H1 (cell line): ENCODE measurements around the gene NEFH. TPM values are rescaled to one million over a fixed set of nuclear protein-coding genes. Genes with fewer than 3 reads are reported as not detected.

Experiments
- CTCF ChIA-PET: fragments of 300-600 bp; sonication (Branson Sonifier 250); formaldehyde crosslinking; loops from one replicate; lab custom pipeline; 2021; ENCODE audit not compliant: partially characterized antibody; lab: Charles Lee
- POLR2A ChIA-PET: fragments of 300-600 bp; sonication (Branson Sonifier 250); formaldehyde crosslinking; loops from one replicate; lab custom pipeline; 2021; ENCODE audit warnings: inconsistent platforms; ENCODE audit not compliant: partially characterized antibody; lab: Charles Lee
- DNase-seq, 2 experiments: peaks; one replicate each; pipeline versions ENCODE4 v3.0.0 to v3.0.0-alpha.2; 2010 to 2022; ENCODE audit warnings: low spot score in 2 of 2, low read depth in 1 of 2, mixed read lengths in 1 of 2
- FAIRE-seq: peaks from 2 replicates; lab custom pipeline; 2011; peaks lifted over from hg19 to GRCh38; lab: Jason Lieb, UNC
- H2AFZ ChIP-seq: 2 replicates; pipeline ENCODE4 v1.8.1; 2012; ENCODE audit warnings: low read length, inconsistent platforms
- H2AK5ac ChIP-seq: 2 replicates; pipeline ENCODE4 v1.6.1; 2013; ENCODE audit warnings: low read depth, low read length
- H2BK120ac ChIP-seq: replicated peaks from 2 replicates; pipeline ENCODE3; 2013; ENCODE audit warnings: low read depth, low read length, inconsistent platforms
- H2BK12ac ChIP-seq: 2 replicates; pipeline ENCODE4 v1.6.1; 2013; ENCODE audit warnings: low read depth, low read length
- H2BK15ac ChIP-seq: 2 replicates; pipeline ENCODE4 v1.6.1; 2013; ENCODE audit warnings: low read length
- H2BK20ac ChIP-seq: 2 replicates; pipeline ENCODE4 v1.6.1; 2013; ENCODE audit warnings: low read length
- H2BK5ac ChIP-seq: 2 replicates; pipeline ENCODE4 v1.6.1; 2013; ENCODE audit warnings: low read depth, low read length
- H3K14ac ChIP-seq: 2 replicates; pipeline ENCODE4 v1.6.1; 2013; ENCODE audit warnings: inconsistent platforms; ENCODE audit not compliant: insufficient read length
- H3K18ac ChIP-seq: 2 replicates; pipeline ENCODE4 v1.6.1; 2013; ENCODE audit warnings: low read length; ENCODE audit errors: extremely low read depth
- H3K23ac ChIP-seq: 2 replicates; pipeline ENCODE4 v1.6.1; 2013; ENCODE audit warnings: inconsistent platforms; ENCODE audit not compliant: insufficient read length
- H3K23me2 ChIP-seq: 2 replicates; pipeline ENCODE4 v1.6.1; 2013; ENCODE audit warnings: low read depth, low read length
- H3K27ac ChIP-seq: 2 replicates; pipeline ENCODE4 v1.6.1; 2011; ENCODE audit warnings: low read depth, low read length, inconsistent platforms
- H3K27me3 ChIP-seq, 4 experiments: replicated peaks in 1 of 4; 1 replicate in 1 of 4; 2 replicates in 3 of 4; pipeline versions ENCODE4 v1.6.1 to v1.8.1; 2011 to 2013; ENCODE audit warnings: low read length in 3 of 4, mild to moderate bottlenecking in 3 of 4, inconsistent platforms in 2 of 4, mixed read lengths in 2 of 4, moderate library complexity in 1 of 4; ENCODE audit not compliant: control insufficient read depth in 3 of 4, insufficient read depth in 3 of 4; ENCODE audit errors: extremely low read depth in 1 of 4
- H3K36me3 ChIP-seq, 4 experiments: 2 replicates each; pipeline versions ENCODE4 v1.6.1 to v1.8.1; 2011 to 2013; ENCODE audit warnings: mild to moderate bottlenecking in 4 of 4, low read length in 3 of 4, moderate library complexity in 2 of 4, control low read depth in 1 of 4, inconsistent platforms in 1 of 4; ENCODE audit not compliant: insufficient read depth in 4 of 4, control insufficient read depth in 2 of 4
- H3K4ac ChIP-seq: replicated peaks from 2 replicates; pipeline ENCODE3; 2013; ENCODE audit warnings: low read length, low read depth, mixed read lengths, inconsistent platforms; ENCODE audit not compliant: insufficient read length
- H3K4me1 ChIP-seq, 4 experiments: replicated peaks in 1 of 4; 1 replicate in 1 of 4; 2 replicates in 3 of 4; pipeline versions ENCODE4 v1.6.1 to v1.8.1; 2011 to 2013; ENCODE audit warnings: low read length in 3 of 4, inconsistent platforms in 2 of 4, mixed read lengths in 1 of 4; ENCODE audit not compliant: insufficient read depth in 4 of 4, control insufficient read depth in 3 of 4
- H3K4me2 ChIP-seq, 2 experiments: 2 replicates each; pipeline versions ENCODE4 v1.6.1 to v1.8.1; 2011 to 2013; ENCODE audit warnings: low read depth in 2 of 2, low read length in 2 of 2, control low read depth in 1 of 2, inconsistent platforms in 1 of 2, mild to moderate bottlenecking in 1 of 2; ENCODE audit not compliant: insufficient read depth in 1 of 2
- H3K4me3 ChIP-seq, 4 experiments: fragments of 200-600, 300-600 bp in 1 of 4; sonication (generic), shearing (Covaris generic), sonication (Bioruptor Twin) in 1 of 4; 2 replicates each; pipeline versions ENCODE4 v1.5.1 to v1.8.1; 2011 to 2016; ENCODE audit warnings: low read length in 4 of 4, low read depth in 3 of 4, control low read depth in 2 of 4, inconsistent platforms in 2 of 4, mild to moderate bottlenecking in 2 of 4, mixed read lengths in 1 of 4, moderate library complexity in 1 of 4; ENCODE audit not compliant: insufficient read depth in 2 of 4; ENCODE audit errors: extremely low read depth in 1 of 4
- H3K56ac ChIP-seq: replicated peaks from 2 replicates; pipeline ENCODE3; 2013; ENCODE audit warnings: low read depth, mild to moderate bottlenecking, mixed read lengths, low read length, inconsistent platforms; ENCODE audit not compliant: insufficient read length
- H3K79me1 ChIP-seq: 2 replicates; pipeline ENCODE4 v1.6.1; 2013; ENCODE audit warnings: low read depth, low read length, control low read depth
- H3K79me2 ChIP-seq, 2 experiments: 2 replicates each; pipeline versions ENCODE4 v1.6.1 to v1.8.1; 2012 to 2013; ENCODE audit warnings: low read length in 2 of 2, mild to moderate bottlenecking in 2 of 2, inconsistent platforms in 1 of 2; ENCODE audit not compliant: insufficient read depth in 2 of 2, control insufficient read depth in 1 of 2
- H3K9ac ChIP-seq, 4 experiments: replicated peaks in 1 of 4; 1 replicate in 1 of 4; 2 replicates in 3 of 4; pipeline versions ENCODE4 v1.6.1 to v1.8.1; 2011 to 2013; ENCODE audit warnings: low read depth in 3 of 4, low read length in 3 of 4, control low read depth in 2 of 4, mild to moderate bottlenecking in 2 of 4, moderate library complexity in 2 of 4, inconsistent platforms in 1 of 4; ENCODE audit errors: extremely low read depth in 1 of 4
- H3K9me3 ChIP-seq, 2 experiments: 2 replicates each; pipeline versions ENCODE4 v1.6.1 to v1.8.1; 2012 to 2013; ENCODE audit warnings: mild to moderate bottlenecking in 2 of 2, moderate library complexity in 2 of 2, control low read depth in 1 of 2, inconsistent platforms in 1 of 2, low read depth in 1 of 2, low read length in 1 of 2, mixed read lengths in 1 of 2; ENCODE audit not compliant: insufficient read depth in 2 of 2
- H4K20me1 ChIP-seq, 2 experiments: replicated peaks in 1 of 2; 2 replicates each; pipeline versions ENCODE3 to v1.8.1; 2011 to 2013; ENCODE audit warnings: inconsistent platforms in 2 of 2, low read length in 2 of 2, mild to moderate bottlenecking in 1 of 2; ENCODE audit not compliant: insufficient read depth in 2 of 2, control insufficient read depth in 1 of 2
- H4K5ac ChIP-seq: 2 replicates; pipeline ENCODE4 v1.6.1; 2013; ENCODE audit warnings: low read length, low read depth, mixed read lengths, inconsistent platforms; ENCODE audit not compliant: insufficient read length
- H4K8ac ChIP-seq: 2 replicates; pipeline ENCODE4 v1.8.0; 2013; ENCODE audit warnings: mild to moderate bottlenecking, moderate library complexity, low read length, inconsistent platforms; ENCODE audit not compliant: insufficient read depth; ENCODE audit errors: extremely low read depth
- H4K91ac ChIP-seq: replicated peaks from 2 replicates; pipeline ENCODE3; 2013; ENCODE audit warnings: low read length, mixed read lengths, inconsistent platforms; ENCODE audit not compliant: insufficient read length
- ASH2L ChIP-seq: fragments of 200-600, 300-600 bp; sonication (generic); IDR thresholded peaks from one replicate; pipeline ENCODE4 v1.7.1; 2017; ENCODE audit warnings: low read length
- BACH1 ChIP-seq: IDR thresholded peaks from 2 replicates; pipeline ENCODE4 v1.6.1; 2012; ENCODE audit warnings: low read length, improper control_type of control experiment
- CBX5 ChIP-seq: fragments of 300-800, 300-1000 bp; sonication (generic); IDR thresholded peaks from 2 replicates; pipeline ENCODE4 v1.7.1; 2016; ENCODE audit warnings: antibody characterized with exemption, low read length, low read depth
- CREB1 ChIP-seq: IDR thresholded peaks from 2 replicates; pipeline ENCODE4 v1.6.1; 2012; ENCODE audit warnings: inconsistent platforms
- CTBP2 ChIP-seq: IDR thresholded peaks from 2 replicates; pipeline ENCODE4 v1.7.0; 2011; ENCODE audit warnings: borderline replicate concordance, mild to moderate bottlenecking, moderate library complexity, mixed read lengths, low read length; ENCODE audit not compliant: insufficient read depth, insufficient read length
- CTCF ChIP-seq, 3 experiments: IDR thresholded peaks; 1 replicate in 2 of 3; 2 replicates in 1 of 3; pipeline versions ENCODE4 v1.5.1 to v1.6.1; 2011; ENCODE audit warnings: low read length in 3 of 3, mild to moderate bottlenecking in 3 of 3, inconsistent platforms in 2 of 3, low read depth in 1 of 3, moderate library complexity in 1 of 3; ENCODE audit not compliant: insufficient read depth in 1 of 3; ENCODE audit errors: control extremely low read depth in 1 of 3
- SIN3A ChIP-seq, 2 experiments: IDR thresholded peaks in 1 of 2; conservative IDR thresholded peaks in 1 of 2; 2 replicates each; pipeline ENCODE4 v1.6.1; 2011 to 2012; ENCODE audit warnings: low read length in 2 of 2, improper control_type of control experiment in 1 of 2, low read depth in 1 of 2, mild to moderate bottlenecking in 1 of 2
- SIRT6 ChIP-seq: IDR thresholded peaks from one replicate; pipeline ENCODE4 v1.7.1; 2012; ENCODE audit warnings: low read length, inconsistent platforms
- SP1 ChIP-seq: IDR thresholded peaks from 2 replicates; pipeline ENCODE4 v1.6.1; 2011; ENCODE audit warnings: low read depth, low read length
- SRF ChIP-seq: IDR thresholded peaks from 2 replicates; pipeline ENCODE4 v1.6.1; 2011; ENCODE audit warnings: mild to moderate bottlenecking, low read depth, low read length, moderate library complexity
- TAF7 ChIP-seq: optimal IDR thresholded peaks from 2 replicates; pipeline ENCODE3; 2011; ENCODE audit warnings: low read depth, mild to moderate bottlenecking, inconsistent platforms, low read length, moderate library complexity, borderline replicate concordance
- WGBS, 2 experiments: shearing (Covaris generic) in 1 of 2; methylation state at CpG; one replicate each; pipeline versions ENCODE4 v1.1.6 to v1.1.7; 2013 to 2015; ENCODE audit warnings: low lambda C conversion rate in 2 of 2, mixed read lengths in 2 of 2, inconsistent platforms in 1 of 2, low coverage in 1 of 2, missing lambda C conversion rate in 1 of 2; ENCODE audit not compliant: insufficient replicate concordance in 2 of 2, insufficient coverage in 1 of 2, insufficient read length in 1 of 2; ENCODE audit errors: extremely low coverage in 1 of 2, missing lambda C conversion rate in 1 of 2; 5-methylcytosine and 5-hydroxymethylcytosine counted together
- polyA plus RNA-seq, 7 experiments: library from polyadenylated mRNA; depleted of rRNA in 3 of 7; stranded (reverse) in 5 of 7; unstranded in 2 of 7; fragments of >200 nt in 5 of 7; fragments of 200-250 nt in 2 of 7; gene quantifications; 1 replicate in 5 of 7; 2 replicates in 1 of 7; 4 replicates in 1 of 7; pipeline versions ENCODE4 v1.2.1 to v1.2.3, GENCODE V29; 2011 to 2013; ENCODE audit warnings: missing spikeins in 2 of 7, mixed read lengths in 2 of 7
- total RNA-seq: library from RNA; stranded (reverse); fragmentation: NEBNext Ultra II Directional; extraction: Animal tissue kit (Norgen Biotek cat#: 25700); gene quantifications from 2 replicates; pipeline ENCODE4 v1.2.1, GENCODE V29; 2021

NEFH gene
- total and polyA plus RNA-seq, 2 of the 8 experiments (the other 6 are each of a cell fraction or from before 2014, with no cell fraction given): 0.57 to 2.3 TPM

GRCh38 chr22:29482253-29482652, 2.2 kb downstream of the NEFH start:
- Histone ChIP-seq H2BK120ac (no peak overlapping the region), H3K9ac (no peak overlapping the region), H3K9me3 (peaks cover 0 to 11% of the 10 kb centered on the region in 2 experiments; a peak in 2 of 4 replicates), H4K20me1 (peaks cover 4 to 5% of the 10 kb centered on the region in 2 experiments), H3K27ac (no peak overlapping the region), H2BK20ac (peak overlapping the region; percentile 77; the same call in 1 of the 2 replicates), H3K4me3 (peak overlapping the region in 3 of 4 experiments; percentile 3 to 57 (median 30); a peak in 4 of 8 replicates), H4K8ac (0 out of 2 replicates have a peak overlapping the region, but pooled peaks have one; percentile 15), H3K36me3 (peaks cover 0 to 12% (median 4%) of the 10 kb centered on the region in 4 experiments; a peak in 4 of 8 replicates), H3K27me3 (peaks cover 26 to 52% (median 49%) of the 10 kb centered on the region in 4 experiments), H2BK5ac (peak overlapping the region; percentile 71; the same call in 1 of the 2 replicates), H3K79me2 (no peaks in the 10 kb centered on the region), H3K23me2 (peaks cover 19% of the 10 kb centered on the region; the same call in 1 of the 2 replicates), H2BK12ac (peak overlapping the region; percentile 88), H3K4me2 (peak overlapping the region; percentile 71 to 74), H3K4me1 (peaks cover 14 to 27% (median 20%) of the 10 kb centered on the region in 4 experiments), H3K23ac (no peak overlapping the region), H4K5ac (no peak overlapping the region), H3K4ac (no peak overlapping the region), H4K91ac (no peak overlapping the region), H3K79me1 (no peaks in the 10 kb centered on the region), H2AFZ (no peak overlapping the region), H2AK5ac (peak overlapping the region; percentile 56; the same call in 1 of the 2 replicates), H3K14ac (no peak overlapping the region), H3K18ac (peak overlapping the region; percentile 32; the same call in 1 of the 2 replicates), H2BK15ac (peak overlapping the region; percentile 98; the same call in 1 of the 2 replicates), H3K56ac (no peak overlapping the region)
- CTCF ChIA-PET: interaction anchor here (0.6 to 6.2 kb wide), 15 partner anchors 10 to 118 kb away, joined by 3 to 42 read pairs (median 3); no protein-coding TSS in a partner anchor
- FAIRE-seq: no peak
- no peak for DNase-seq
- 74% methylated on average over 11 of the region's 11 CpGs; no CpG with 5 or more reads in 1 of the 2 experiments for WGBS, 2 experiments
- POLR2A ChIA-PET: interaction anchor here (0.6 to 3.7 kb wide), 8 partner anchors 12 to 98 kb away, joined by 3 to 36 read pairs (median 4); partner anchors contain the start of gene THOC5
- TF ChIP-seq CREB1: no peak
- TF ChIP-seq SP1: no peak
- TF ChIP-seq BACH1: no peak
- TF ChIP-seq SIN3A (conservative IDR thresholded peaks at IDR 0.05 in 1 of 2, IDR thresholded peaks at IDR 0.05 in 1 of 2; ENCODE audit: low read depth in 1 of 2, low read length in 2 of 2): no peak
- TF ChIP-seq SRF: no peak
- TF ChIP-seq CTBP2: no peak
- TF ChIP-seq CBX5: no peak
- no peak for TF ChIP-seq SIRT6
- TF ChIP-seq CTCF (IDR thresholded peaks at IDR 0.05; ENCODE audit: control extremely low read depth in 1 of 3, insufficient read depth in 1 of 3, low read depth in 1 of 3, low read length in 3 of 3): no peak
- no peak for TF ChIP-seq ASH2L
- TF ChIP-seq TAF7: no peak
